K562 (cell line): Measurements from ENCODE around the gene E2F2. TPM values are rescaled to one million over a fixed set of nuclear protein-coding genes. Genes with fewer than 3 reads are reported as not detected.

Experiments used
- ATF3 ChIP-seq, 2 experiments: fragments of 450-650 bp in 1 of 2; sonication (generic) in 1 of 2; formaldehyde crosslinking in 1 of 2; IDR thresholded peaks in 1 of 2; conservative IDR thresholded peaks in 1 of 2; 2 replicates each; pipeline versions ENCODE4 v1.6.1 to v1.8.1; 2016 to 2023; ENCODE audit warnings: mild to moderate bottlenecking in 2 of 2, moderate library complexity in 2 of 2, inconsistent platforms in 1 of 2, missing genetic modification reagents in 1 of 2
- GTF2F1 ChIP-seq: IDR thresholded peaks from 2 replicates; pipeline ENCODE4 v1.6.1; 2011; ENCODE audit warnings: low read depth, low read length, improper control_type of control experiment
- MBD2 ChIP-seq: sonication (generic); IDR thresholded peaks from 2 replicates; pipeline ENCODE4 v1.6.1; 2016; ENCODE audit warnings: low read depth, borderline replicate concordance
- SMAD2 ChIP-seq: fragments of 150-350 bp; IDR thresholded peaks from 2 replicates; pipeline ENCODE4 v1.6.1; 2014; ENCODE audit warnings: low read depth, mild to moderate bottlenecking, low read length
- STAT5A ChIP-seq: IDR thresholded peaks from 2 replicates; pipeline ENCODE4 v1.6.1; 2012; ENCODE audit warnings: low read length, inconsistent platforms, borderline replicate concordance
- TAF9B ChIP-seq: fragments of 450-650 bp; IDR thresholded peaks from 2 replicates; pipeline ENCODE4 v1.6.1; 2018; ENCODE audit warnings: mild to moderate bottlenecking; ENCODE audit not compliant: partially characterized antibody
- ZBTB43 ChIP-seq: sonication (generic); formaldehyde crosslinking; IDR thresholded peaks from 2 replicates; pipeline ENCODE4 v1.8.0; 2023; ENCODE audit warnings: mild to moderate bottlenecking, missing genetic modification reagents
- ZBTB7A ChIP-seq: IDR thresholded peaks from 2 replicates; pipeline ENCODE4 v1.6.1; 2011; ENCODE audit warnings: low read depth, mild to moderate bottlenecking, low read length, moderate library complexity, borderline replicate concordance; ENCODE audit not compliant: control insufficient read depth
- polyA plus RNA-seq, 8 experiments: library from polyadenylated mRNA; depleted of rRNA in 4 of 8; stranded (reverse) in 5 of 8; unstranded in 3 of 8; fragments of >200 nt; fragmentation: Nextera tagmentation in 2 of 8; fragmentation: Illumina TruSeq in 1 of 8; extraction: Ambion mirVana in 2 of 8; extraction: Trizol in 1 of 8; gene quantifications; 2 replicates each; pipeline versions ENCODE4 v1.2.1 to v1.2.3, GENCODE V29; 2011 to 2014; ENCODE audit warnings: inconsistent platforms in 1 of 8, missing spikeins in 1 of 8
- total RNA-seq, 7 experiments: library from RNA; depleted of rRNA in 6 of 7; stranded (reverse); fragments of >200 nt in 6 of 7; fragmentation: Illumina TruSeq in 2 of 7; extraction: Trizol in 2 of 7; gene quantifications; 2 replicates each; pipeline versions ENCODE4 v1.2.1 to v1.2.3, GENCODE V29; 2011 to 2021; ENCODE audit warnings: low replicate concordance in 1 of 7
- TF ChIP-seq, protein P1 (sequence below): fragments of 150-350 bp; conservative IDR thresholded peaks from 2 replicates; pipeline ENCODE4 v1.6.1; 2014; ENCODE audit warnings: low read length

E2F2 gene
- total and polyA plus RNA-seq, 9 of the 15 experiments (the other 6 are each of a cell fraction or from before 2014, with no cell fraction given): 3.1 to 25.3 (median 11.4) TPM

DNA sequence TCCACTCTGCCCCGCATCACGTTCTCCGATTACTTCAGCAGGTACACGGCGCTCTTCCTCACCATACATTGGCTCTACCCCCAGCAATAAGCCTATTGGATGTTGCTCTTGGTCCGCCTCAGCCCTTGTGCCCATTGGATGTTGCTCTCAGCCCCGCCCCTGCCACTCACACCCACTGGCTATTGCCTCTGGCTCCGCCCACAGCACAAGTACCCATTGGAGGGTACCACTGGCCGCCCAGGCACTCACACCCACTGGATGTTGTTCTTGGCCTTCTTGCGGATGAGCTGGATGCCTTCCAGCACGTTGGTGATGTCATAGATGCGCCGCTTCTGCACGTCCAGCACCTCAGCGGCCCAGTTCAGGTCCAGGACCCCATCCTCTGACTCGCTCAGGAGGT, 9.4 kb downstream of the E2F2 start (continued):
- TF ChIP-seq SMAD2 (no peak), TAF9B (no peak), ZBTB43 (CRISPR knock-in tag) (no peak), ZBTB7A (no peak), MBD2 (peak; percentile 20; the same call in 1 of the 2 replicates), GTF2F1 (no peak), STAT5A (no peak), ATF3 (IDR thresholded peaks at IDR 0.05) (peak; percentile 39), ATF3 (CRISPR knock-in tag; conservative IDR thresholded peaks at IDR 0.05) (no peak)
- TF ChIP-seq, protein P1, sequence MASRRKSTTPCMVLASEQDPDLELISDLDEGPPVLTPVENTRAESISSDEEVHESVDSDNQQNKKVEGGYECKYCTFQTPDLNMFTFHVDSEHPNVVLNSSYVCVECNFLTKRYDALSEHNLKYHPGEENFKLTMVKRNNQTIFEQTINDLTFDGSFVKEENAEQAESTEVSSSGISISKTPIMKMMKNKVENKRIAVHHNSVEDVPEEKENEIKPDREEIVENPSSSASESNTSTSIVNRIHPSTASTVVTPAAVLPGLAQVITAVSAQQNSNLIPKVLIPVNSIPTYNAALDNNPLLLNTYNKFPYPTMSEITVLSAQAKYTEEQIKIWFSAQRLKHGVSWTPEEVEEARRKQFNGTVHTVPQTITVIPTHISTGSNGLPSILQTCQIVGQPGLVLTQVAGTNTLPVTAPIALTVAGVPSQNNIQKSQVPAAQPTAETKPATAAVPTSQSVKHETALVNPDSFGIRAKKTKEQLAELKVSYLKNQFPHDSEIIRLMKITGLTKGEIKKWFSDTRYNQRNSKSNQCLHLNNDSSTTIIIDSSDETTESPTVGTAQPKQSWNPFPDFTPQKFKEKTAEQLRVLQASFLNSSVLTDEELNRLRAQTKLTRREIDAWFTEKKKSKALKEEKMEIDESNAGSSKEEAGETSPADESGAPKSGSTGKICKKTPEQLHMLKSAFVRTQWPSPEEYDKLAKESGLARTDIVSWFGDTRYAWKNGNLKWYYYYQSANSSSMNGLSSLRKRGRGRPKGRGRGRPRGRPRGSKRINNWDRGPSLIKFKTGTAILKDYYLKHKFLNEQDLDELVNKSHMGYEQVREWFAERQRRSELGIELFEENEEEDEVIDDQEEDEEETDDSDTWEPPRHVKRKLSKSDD: no peak
